GM13976 (cell line): ENCODE measurements around the gene TM6SF1.
"Not testable (repeated sequence)": the region's sequence is repeated elsewhere in the genome, so short reads cannot be mapped to it uniquely, and the experiment has no call there.

Source experiments
- DNase-seq: peaks from one replicate; pipeline ENCODE4 v3.0.0; 2012; ENCODE audit warnings: low spot score
- in situ Hi-C: fragments of 300-500 bp; cut with MboI; formaldehyde crosslinking; loops from one replicate; pipeline ENCODE4 v1.12.0; 2022; ENCODE audit warnings: low sequenced_read_pairs, mixed read lengths, inconsistent platforms; ENCODE audit not compliant: unreplicated experiment
- TF ChIP-seq, protein P1 (sequence below): IDR thresholded peaks from 2 replicates; pipeline ENCODE4 v1.5.1; 2012; ENCODE audit warnings: borderline replicate concordance, mild to moderate bottlenecking; ENCODE audit not compliant: insufficient read depth; ENCODE audit errors: extremely low read depth, missing control alignments, control extremely low read depth

Gene TM6SF1

DNA sequence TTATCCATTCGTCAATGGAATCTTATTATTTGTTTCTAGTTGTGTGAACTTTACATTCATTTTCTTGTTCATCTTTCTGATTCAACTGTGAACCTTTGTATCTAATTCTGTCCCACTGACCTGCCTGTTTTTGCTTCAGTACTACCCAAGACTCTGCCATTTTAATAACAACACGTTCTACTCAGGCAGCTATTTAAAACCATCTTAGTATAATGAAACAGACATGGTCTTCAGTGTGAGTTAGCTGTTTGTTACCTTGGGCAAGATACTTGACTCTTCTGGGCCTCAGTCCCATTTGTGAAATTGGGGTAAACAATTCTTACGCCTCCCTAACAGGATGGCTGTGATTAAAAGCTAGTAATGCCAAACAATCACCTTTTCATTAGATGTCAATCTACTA, 42.0 kb upstream of the TM6SF1 start:
- in situ Hi-C loops, result no loop called here
- DNase-seq, result no peak

DNA sequence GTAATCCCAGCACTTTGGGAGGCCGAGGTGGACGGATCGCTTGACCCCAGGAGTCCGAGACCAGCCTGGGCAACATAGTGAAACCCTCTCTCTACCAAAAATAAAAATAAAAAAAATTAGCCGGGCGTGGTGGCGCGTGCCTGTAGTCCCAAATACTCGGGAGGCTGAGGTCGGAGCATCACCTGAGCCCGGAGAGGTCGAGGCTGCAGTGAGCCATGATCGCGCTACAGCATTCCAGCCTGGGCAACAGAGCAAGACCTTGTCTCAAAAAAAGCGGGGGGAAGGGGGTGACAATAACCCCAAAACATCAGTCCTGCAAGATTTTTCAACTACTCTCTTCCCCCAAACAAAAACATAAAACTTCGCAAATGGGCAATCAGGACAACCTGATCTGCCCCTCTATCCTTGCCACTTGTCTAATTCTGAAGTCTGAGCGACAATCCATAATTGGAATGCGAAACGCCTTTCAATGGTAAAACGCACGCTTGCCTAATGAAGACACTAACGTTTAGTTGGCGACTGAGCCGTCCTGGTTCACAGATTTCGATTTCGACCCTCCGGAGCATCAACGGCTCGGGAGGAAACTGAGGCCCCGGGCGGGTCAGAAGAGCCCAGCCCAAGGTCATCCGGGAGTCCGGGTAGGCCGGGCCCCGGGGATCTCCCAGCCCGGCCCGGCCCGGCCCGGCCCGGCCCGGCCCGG, 41.3 kb upstream of the TM6SF1 start:
- no peak for DNase-seq
- TF ChIP-seq, protein P1, sequence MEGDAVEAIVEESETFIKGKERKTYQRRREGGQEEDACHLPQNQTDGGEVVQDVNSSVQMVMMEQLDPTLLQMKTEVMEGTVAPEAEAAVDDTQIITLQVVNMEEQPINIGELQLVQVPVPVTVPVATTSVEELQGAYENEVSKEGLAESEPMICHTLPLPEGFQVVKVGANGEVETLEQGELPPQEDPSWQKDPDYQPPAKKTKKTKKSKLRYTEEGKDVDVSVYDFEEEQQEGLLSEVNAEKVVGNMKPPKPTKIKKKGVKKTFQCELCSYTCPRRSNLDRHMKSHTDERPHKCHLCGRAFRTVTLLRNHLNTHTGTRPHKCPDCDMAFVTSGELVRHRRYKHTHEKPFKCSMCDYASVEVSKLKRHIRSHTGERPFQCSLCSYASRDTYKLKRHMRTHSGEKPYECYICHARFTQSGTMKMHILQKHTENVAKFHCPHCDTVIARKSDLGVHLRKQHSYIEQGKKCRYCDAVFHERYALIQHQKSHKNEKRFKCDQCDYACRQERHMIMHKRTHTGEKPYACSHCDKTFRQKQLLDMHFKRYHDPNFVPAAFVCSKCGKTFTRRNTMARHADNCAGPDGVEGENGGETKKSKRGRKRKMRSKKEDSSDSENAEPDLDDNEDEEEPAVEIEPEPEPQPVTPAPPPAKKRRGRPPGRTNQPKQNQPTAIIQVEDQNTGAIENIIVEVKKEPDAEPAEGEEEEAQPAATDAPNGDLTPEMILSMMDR, result no peak
- in situ Hi-C loops, result no loop called here

More for the DNA sequence above, 42.0 kb upstream of the TM6SF1 start:
- TF ChIP-seq, protein P1, result no peak

DNA sequence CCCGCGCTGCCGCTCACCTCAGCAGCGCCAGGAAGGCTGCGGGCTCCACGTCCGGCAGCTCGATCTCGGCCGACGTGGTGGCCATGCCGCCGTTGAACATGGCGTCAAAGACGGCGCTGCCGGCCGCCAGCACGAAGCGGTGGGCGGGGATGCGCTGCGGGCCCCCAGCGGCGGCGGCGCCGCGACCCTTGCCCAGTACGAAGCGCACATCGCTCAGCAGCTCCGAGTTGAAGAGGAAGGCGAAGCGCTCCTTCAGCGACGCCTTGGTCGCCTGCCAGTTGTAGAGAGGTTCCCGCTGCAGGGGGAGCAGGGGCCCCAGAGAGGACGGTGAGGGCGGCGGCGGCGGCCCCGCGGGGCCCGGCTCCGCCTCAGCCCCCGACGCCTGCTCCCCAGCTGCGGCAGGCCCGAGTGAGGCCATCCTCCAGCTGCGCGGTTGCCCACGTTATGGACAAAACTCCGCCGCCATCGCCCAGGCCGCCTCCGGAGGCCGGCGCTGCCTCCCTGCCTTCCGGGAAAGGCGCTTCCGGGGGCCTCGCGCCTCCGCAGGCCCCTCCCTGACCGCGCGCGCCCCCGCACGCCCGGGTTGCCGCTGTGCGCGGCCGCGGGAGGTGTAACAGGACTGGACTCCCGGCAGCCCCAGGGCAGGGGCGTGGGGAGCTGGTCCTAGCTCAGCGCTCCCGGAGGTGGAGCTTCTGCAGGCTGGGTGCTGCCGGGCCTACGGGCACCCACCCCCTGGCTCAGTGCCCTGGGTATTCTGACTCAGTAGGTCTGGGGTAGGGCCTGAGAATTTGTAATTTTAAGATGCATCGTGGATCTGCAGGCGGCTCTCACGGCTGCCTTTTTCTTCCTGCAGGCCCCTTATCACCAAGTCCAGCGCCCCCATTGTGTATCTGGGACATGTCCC, 40.5 kb upstream of the TM6SF1 start, which contains the start of gene BTBD1:
TSS of gene BTBD1 (minus strand) at position 519 of the 904 bp plus-strand sequence. CDS start at position 418, 101 bp downstream.
- peak; percentile 98 for DNase-seq
- TF ChIP-seq, protein P1, result no peak
- in situ Hi-C loops, result no loop called here

DNA sequence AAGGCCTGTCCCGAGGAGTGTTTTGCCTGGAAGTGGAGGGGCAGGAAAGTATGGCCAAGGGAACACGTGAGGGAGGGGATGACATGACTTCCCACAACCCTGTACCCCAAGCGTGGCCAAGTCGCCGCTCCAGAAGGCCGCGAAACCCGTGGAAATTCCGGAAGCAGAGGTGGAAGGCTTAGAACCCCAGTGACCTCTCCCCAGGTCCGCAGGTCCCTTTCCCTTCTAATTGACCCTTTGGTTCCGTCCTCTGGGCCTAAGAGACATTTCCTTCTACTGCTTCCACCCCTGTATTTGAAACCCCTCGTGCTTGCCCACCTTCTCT, 39.8 kb upstream of the TM6SF1 start:
- DNase-seq, result no peak
- TF ChIP-seq, protein P1, result no peak
- in situ Hi-C loops, result no loop called here

DNA sequence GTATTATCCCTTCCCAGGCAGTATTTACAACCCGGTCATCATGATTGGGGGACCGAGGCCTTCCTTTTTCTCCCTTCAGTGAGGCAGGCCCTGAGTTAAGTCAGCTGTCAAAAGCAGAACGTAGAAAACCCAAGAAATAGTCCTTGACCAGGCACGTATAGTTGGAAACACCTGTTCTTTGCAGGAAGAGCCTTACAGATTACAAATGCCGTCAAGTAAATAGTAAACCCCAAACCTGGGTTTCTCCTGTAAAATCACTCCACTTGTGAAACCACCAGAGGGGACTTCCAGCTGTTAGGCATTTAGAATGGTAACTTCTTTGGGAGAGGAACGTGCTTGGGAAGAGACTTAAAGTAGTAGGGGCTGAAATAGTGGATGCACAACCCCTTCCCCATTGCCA, 39.4 kb upstream of the TM6SF1 start:
- TF ChIP-seq, protein P1, result no peak
- in situ Hi-C loops, result no loop called here
- DNase-seq, result no peak

DNA sequence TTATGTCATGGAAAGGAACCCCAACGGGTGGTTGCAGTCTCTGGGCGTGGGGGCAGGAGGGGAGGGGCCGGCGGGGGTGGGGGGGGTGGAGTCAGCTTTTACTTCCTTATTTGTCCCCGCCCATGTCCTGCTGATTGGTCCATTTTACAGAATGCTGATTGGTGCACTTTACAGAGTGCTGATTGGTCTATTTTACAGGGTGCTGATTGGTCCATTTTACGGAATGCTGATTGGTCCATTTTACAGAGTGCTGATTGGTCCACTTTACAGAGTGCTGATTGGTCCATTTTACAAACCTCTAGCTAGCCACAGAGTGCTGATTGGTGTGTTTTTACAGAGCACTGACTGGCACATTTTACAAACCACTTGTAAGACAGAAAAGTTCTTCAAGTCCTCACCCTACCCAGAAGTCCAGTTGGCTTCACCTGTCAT, 38.2 kb upstream of the TM6SF1 start:
- in situ Hi-C loops, DNase-seq: not testable (repeated sequence)

DNA sequence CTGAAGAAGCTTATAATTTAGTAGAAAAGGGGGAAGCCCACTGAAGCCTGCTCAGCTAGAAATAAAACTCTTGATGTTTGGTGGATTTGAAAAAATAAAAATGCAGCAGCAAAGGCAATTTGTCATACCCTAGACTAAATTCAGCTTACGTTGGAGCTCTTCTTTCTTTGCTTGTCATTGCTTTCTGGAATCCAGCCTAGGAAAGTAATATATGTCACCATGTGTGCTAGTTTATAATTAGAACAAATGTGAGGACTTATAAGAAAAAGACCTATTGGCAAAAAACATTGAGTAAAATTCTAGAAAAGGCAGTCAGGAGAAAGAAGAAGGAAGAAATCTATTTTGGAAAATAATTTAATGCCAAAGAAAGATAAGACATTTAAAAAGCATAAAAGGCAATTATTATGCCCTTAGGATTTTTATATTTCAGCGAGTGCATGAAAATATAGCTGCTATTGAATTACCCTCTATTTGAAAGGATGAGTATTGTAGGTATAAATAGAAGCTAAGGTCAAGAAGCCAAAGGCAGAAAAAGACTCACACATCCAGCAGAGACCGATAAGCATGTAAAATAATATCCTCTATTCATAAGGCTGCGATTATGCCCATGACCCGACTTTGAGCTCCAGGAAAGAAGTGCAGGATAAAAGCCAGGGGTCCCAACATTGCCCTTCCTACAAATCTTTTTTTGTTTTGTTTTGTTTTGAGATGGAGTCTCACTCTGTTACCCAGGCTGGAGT, 29.8 kb upstream of the TM6SF1 start:
- TF ChIP-seq, protein P1, result no peak
- in situ Hi-C loops, result no loop called here

More for the DNA sequence above, 29.8 kb upstream of the TM6SF1 start:
- no peak for DNase-seq
